Measurements from ENCODE around the gene GOLGA8R. TPM values are rescaled to one million over a fixed set of nuclear protein-coding genes. Genes with fewer than 3 reads are reported as not detected.
"Not testable (repeated sequence)": the region's sequence is repeated elsewhere in the genome, so short reads cannot be mapped to it uniquely, and the experiment has no call there.

The GOLGA8R gene
- polyA plus RNA-seq, 1 of the 3 experiments (the other 2 are of a cell fraction) = 0.76 TPM

DNA sequence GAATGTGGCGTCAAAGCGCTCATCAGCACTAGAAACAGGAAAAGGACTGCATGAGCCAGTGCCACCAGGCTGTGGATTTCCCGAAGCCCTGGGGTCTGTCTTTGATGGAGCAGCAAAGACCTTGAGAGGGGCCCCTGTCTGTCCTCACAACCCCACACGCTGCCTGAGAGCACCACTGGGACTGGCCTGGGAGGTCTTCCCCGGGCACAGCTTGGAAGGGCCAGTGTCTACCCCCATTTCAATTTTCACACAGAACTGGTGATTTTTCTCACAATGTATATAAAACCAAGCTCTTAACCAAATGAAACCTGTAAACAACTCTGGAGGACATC is 37.0 kb downstream of the GOLGA8R start:
- WGBS (ENCODE audit: low lambda C conversion rate) = no CpG with 5 or more reads among the region's 5 CpGs
- H3K9me2 ChIP-seq; H3K9me3 ChIP-seq; H3K4me2 ChIP-seq; H2AFZ ChIP-seq (ENCODE audit: low read depth); H3K36me3 ChIP-seq (replicated peaks in 1 of 2; ENCODE audit: control insufficient read depth in 1 of 2, insufficient read depth in 2 of 2, low read length in 1 of 2); H3K4me1 ChIP-seq (ENCODE audit: control insufficient read depth in 1 of 2, insufficient read depth in 2 of 2, low read depth in 1 of 2, low read length in 1 of 2); H3K9ac ChIP-seq; H4K20me1 ChIP-seq (ENCODE audit: insufficient read depth); H3K27ac ChIP-seq (ENCODE audit: low read depth in 2 of 2, low read length in 1 of 2); H3K27me3 ChIP-seq (ENCODE audit: insufficient read depth); H3F3A ChIP-seq (replicated peaks; ENCODE audit: insufficient read depth); H3K79me2 ChIP-seq (ENCODE audit: insufficient read depth); H3K4me3 ChIP-seq (ENCODE audit: low read depth in 2 of 2, low read length in 1 of 2); POLR2A ChIA-PET; DNase-seq; CTCF ChIA-PET: not testable (repeated sequence)

DNA sequence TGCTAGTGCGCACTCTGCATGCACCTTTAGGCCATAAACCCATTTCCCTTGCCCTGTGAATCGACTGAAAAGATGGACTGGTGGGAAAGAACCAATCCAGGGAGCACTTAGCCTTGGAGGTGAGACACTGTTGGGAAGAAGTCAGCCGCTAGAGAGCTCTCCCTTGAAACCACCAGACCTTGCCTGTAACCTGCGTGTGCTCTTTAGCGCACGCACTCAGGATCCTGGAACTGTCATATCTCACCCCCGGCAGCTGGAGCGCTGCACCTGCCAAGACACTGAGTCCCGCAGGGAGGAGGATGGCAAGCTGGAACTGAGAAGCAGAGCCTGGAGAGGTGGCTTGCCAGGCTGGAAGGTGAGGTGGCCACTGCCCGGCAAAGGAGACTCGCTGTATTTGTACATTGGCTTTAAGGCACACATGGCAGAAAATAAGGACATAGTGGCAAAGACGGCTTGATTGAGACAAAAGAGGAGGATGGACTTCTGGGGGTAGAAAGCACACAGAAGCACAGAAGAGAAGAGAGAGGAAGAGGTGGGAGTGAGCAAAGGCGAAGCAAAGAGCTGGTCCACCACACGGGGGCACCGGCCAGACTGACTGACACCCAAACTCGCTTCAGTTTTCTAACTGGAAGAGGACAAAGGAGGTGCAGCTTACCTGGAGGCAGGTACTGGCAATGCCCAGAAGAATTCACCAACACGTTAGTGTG is 37.5 kb downstream of the GOLGA8R start:
- H3K4me1 ChIP-seq (ENCODE audit: control insufficient read depth in 1 of 2, insufficient read depth in 2 of 2, low read depth in 1 of 2, low read length in 1 of 2); H3K9me3 ChIP-seq; H3K36me3 ChIP-seq (replicated peaks in 1 of 2; ENCODE audit: control insufficient read depth in 1 of 2, insufficient read depth in 2 of 2, low read length in 1 of 2); CTCF ChIA-PET; H3K9me2 ChIP-seq; DNase-seq; H3K9ac ChIP-seq; H3K27me3 ChIP-seq (ENCODE audit: insufficient read depth); H3K79me2 ChIP-seq (ENCODE audit: insufficient read depth); POLR2A ChIA-PET; H2AFZ ChIP-seq (ENCODE audit: low read depth); H3K27ac ChIP-seq (ENCODE audit: low read depth in 2 of 2, low read length in 1 of 2); H3K4me3 ChIP-seq (ENCODE audit: low read depth in 2 of 2, low read length in 1 of 2); H3K4me2 ChIP-seq; H3F3A ChIP-seq (replicated peaks; ENCODE audit: insufficient read depth); H4K20me1 ChIP-seq (ENCODE audit: insufficient read depth): not testable (repeated sequence)
- no CpG with 5 or more reads among the region's 17 CpGs for WGBS (ENCODE audit: low lambda C conversion rate)

DNA sequence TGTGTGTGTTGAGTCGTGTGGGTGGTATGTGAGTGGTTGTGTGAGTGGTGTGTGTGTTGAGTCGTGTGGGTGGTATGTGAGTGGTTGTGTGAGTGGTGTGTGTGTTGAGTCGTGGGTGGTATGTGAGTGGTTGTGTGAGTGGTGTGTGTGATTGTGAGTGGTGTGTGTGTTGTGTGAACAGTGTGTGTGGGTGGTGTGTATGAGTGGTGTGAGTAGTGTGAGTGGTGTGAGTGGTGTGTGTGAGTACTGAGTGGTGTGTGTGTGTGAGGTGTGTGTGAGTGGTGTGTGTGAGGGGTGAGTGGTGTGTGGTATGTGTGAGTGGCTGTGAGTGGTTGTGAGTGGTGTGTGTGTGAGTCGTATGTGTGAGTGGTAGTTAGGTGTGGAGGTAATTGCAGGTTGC is 38.2 kb downstream of the GOLGA8R start:
- DNase-seq; H3K4me1 ChIP-seq (ENCODE audit: control insufficient read depth in 1 of 2, insufficient read depth in 2 of 2, low read depth in 1 of 2, low read length in 1 of 2); H2AFZ ChIP-seq (ENCODE audit: low read depth); H3K9me3 ChIP-seq; H3K27ac ChIP-seq (ENCODE audit: low read depth in 2 of 2, low read length in 1 of 2); H3K36me3 ChIP-seq (replicated peaks in 1 of 2; ENCODE audit: control insufficient read depth in 1 of 2, insufficient read depth in 2 of 2, low read length in 1 of 2); H3K9ac ChIP-seq; POLR2A ChIA-PET; H3K79me2 ChIP-seq (ENCODE audit: insufficient read depth); H3K4me2 ChIP-seq; H4K20me1 ChIP-seq (ENCODE audit: insufficient read depth); CTCF ChIA-PET; H3F3A ChIP-seq (replicated peaks; ENCODE audit: insufficient read depth); H3K4me3 ChIP-seq (ENCODE audit: low read depth in 2 of 2, low read length in 1 of 2); H3K27me3 ChIP-seq (ENCODE audit: insufficient read depth); H3K9me2 ChIP-seq: not testable (repeated sequence)
- 31% methylated on average over 4 of the region's 4 CpGs for WGBS (ENCODE audit: low lambda C conversion rate)

DNA sequence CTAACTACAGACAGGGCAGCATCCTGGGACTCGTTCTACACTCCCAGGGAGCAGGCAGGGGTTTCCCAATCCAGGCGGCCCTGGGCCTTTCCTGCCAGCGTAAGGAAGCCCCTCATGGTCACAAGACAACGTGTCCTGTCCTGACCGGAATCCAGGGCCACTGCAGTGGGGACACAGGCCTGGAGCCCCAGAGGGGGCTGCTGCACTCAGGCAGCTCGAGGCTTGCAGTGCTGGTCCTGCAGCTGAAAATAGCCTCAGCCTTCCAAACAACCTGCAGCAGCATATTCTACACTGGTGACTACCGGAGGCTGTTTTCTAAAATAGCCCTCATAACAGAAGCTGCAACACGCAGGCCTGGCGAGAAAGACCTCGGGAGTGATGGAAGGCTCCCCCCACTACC is 39.2 kb downstream of the GOLGA8R start:
- H3K27ac ChIP-seq (ENCODE audit: low read depth in 2 of 2, low read length in 1 of 2); H3F3A ChIP-seq (replicated peaks; ENCODE audit: insufficient read depth); H3K36me3 ChIP-seq (replicated peaks in 1 of 2; ENCODE audit: control insufficient read depth in 1 of 2, insufficient read depth in 2 of 2, low read length in 1 of 2); H3K9me2 ChIP-seq; POLR2A ChIA-PET; H3K79me2 ChIP-seq (ENCODE audit: insufficient read depth); CTCF ChIA-PET; DNase-seq; H3K9me3 ChIP-seq; H3K4me2 ChIP-seq; H3K9ac ChIP-seq; H3K4me1 ChIP-seq (ENCODE audit: control insufficient read depth in 1 of 2, insufficient read depth in 2 of 2, low read depth in 1 of 2, low read length in 1 of 2); H3K4me3 ChIP-seq (ENCODE audit: low read depth in 2 of 2, low read length in 1 of 2); H4K20me1 ChIP-seq (ENCODE audit: insufficient read depth); H2AFZ ChIP-seq (ENCODE audit: low read depth); H3K27me3 ChIP-seq (ENCODE audit: insufficient read depth): not testable (repeated sequence)
- WGBS (ENCODE audit: low lambda C conversion rate) = no CpG with 5 or more reads among the region's 10 CpGs

DNA sequence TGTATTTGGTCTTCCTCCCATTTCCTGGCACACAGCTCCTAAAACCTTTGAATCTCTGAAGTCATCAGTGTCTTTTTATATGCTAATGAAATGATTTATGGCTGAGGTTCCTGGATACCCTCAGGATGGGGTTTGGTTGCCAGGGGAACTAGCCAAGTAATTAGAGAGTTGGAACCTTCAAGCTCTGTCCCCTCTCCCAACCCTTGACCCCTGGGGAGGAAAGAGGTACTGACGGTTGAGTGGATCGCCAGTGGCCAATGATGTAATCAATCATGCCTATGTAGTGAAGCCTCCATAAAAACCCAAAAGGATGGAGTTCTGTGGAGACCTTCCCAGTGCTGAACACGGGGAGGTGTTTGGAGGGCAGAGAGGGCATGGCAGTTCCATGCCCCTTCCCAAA is 45.8 kb downstream of the GOLGA8R start:
- H4K20me1 ChIP-seq (ENCODE audit: insufficient read depth); H3K9ac ChIP-seq; H3K36me3 ChIP-seq (replicated peaks in 1 of 2; ENCODE audit: control insufficient read depth in 1 of 2, insufficient read depth in 2 of 2, low read length in 1 of 2); H3K79me2 ChIP-seq (ENCODE audit: insufficient read depth); H3K9me3 ChIP-seq; H3K9me2 ChIP-seq; POLR2A ChIA-PET; H3F3A ChIP-seq (replicated peaks; ENCODE audit: insufficient read depth); H3K4me2 ChIP-seq; H3K27ac ChIP-seq (ENCODE audit: low read depth in 2 of 2, low read length in 1 of 2); H2AFZ ChIP-seq (ENCODE audit: low read depth); DNase-seq; H3K27me3 ChIP-seq (ENCODE audit: insufficient read depth); H3K4me3 ChIP-seq (ENCODE audit: low read depth in 2 of 2, low read length in 1 of 2); H3K4me1 ChIP-seq (ENCODE audit: control insufficient read depth in 1 of 2, insufficient read depth in 2 of 2, low read depth in 1 of 2, low read length in 1 of 2); CTCF ChIA-PET: not testable (repeated sequence)
- no CpG with 5 or more reads among the region's 3 CpGs for WGBS (ENCODE audit: low lambda C conversion rate)

DNA sequence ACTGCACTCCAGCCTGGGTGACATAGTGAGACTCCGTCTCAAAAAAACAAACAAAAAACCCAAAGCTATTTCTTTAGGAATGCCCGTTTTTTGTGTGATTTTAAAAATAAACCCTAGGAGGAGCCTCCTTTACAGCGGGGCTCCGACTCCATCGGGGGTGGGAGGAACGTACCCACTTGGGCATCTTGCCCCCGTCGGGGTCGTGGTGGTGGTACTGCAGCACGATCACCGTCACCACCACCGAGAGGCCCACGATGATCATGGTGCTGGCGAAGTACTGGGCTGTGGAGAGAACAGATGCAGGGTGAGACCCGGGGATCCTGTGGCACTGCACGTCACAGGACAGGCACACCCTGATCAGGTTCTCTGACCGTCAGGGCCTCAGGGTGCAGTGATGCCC is 46.8 kb downstream of the GOLGA8R start:
- POLR2A ChIA-PET; H3K9me3 ChIP-seq; H3K9ac ChIP-seq; H2AFZ ChIP-seq (ENCODE audit: low read depth); H3F3A ChIP-seq (replicated peaks; ENCODE audit: insufficient read depth); H3K4me3 ChIP-seq (ENCODE audit: low read depth in 2 of 2, low read length in 1 of 2); H4K20me1 ChIP-seq (ENCODE audit: insufficient read depth); H3K4me2 ChIP-seq; H3K79me2 ChIP-seq (ENCODE audit: insufficient read depth); H3K36me3 ChIP-seq (replicated peaks in 1 of 2; ENCODE audit: control insufficient read depth in 1 of 2, insufficient read depth in 2 of 2, low read length in 1 of 2); H3K4me1 ChIP-seq (ENCODE audit: control insufficient read depth in 1 of 2, insufficient read depth in 2 of 2, low read depth in 1 of 2, low read length in 1 of 2); H3K27me3 ChIP-seq (ENCODE audit: insufficient read depth); DNase-seq; H3K9me2 ChIP-seq; CTCF ChIA-PET: not testable (repeated sequence)
- 74% methylated on average over 11 of the region's 17 CpGs for WGBS (ENCODE audit: low lambda C conversion rate)
- H3K27ac ChIP-seq (ENCODE audit: low read depth in 2 of 2, low read length in 1 of 2) = peak overlapping the region in 1 of 2 experiments; percentile 58; a peak in 2 of 4 replicates

DNA sequence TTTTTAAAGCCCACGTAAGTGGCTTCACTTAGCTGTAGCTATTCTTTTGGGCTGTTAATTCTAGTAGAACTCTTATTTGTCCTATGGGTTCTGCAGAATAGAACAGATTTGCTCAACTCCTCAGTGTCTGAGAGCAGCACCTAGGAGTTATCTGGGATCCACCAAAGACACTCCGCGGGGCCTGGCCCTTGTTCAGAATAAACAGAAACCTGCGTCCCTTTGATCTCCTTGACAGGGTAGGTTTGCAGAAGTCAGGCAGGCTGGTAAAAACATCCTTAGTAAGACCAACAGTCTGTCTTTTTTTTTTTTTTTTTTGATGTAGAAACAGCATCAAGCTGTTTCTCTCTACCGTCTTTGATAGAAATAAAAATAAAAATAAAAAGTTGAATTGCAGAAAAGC is 52.7 kb downstream of the GOLGA8R start:
- H3K36me3 ChIP-seq (replicated peaks in 1 of 2; ENCODE audit: control insufficient read depth in 1 of 2, insufficient read depth in 2 of 2, low read length in 1 of 2); H3K27me3 ChIP-seq (ENCODE audit: insufficient read depth); DNase-seq; H3K79me2 ChIP-seq (ENCODE audit: insufficient read depth); H3K4me1 ChIP-seq (ENCODE audit: control insufficient read depth in 1 of 2, insufficient read depth in 2 of 2, low read depth in 1 of 2, low read length in 1 of 2); H3K4me3 ChIP-seq (ENCODE audit: low read depth in 2 of 2, low read length in 1 of 2); H4K20me1 ChIP-seq (ENCODE audit: insufficient read depth); POLR2A ChIA-PET; H3K9me2 ChIP-seq; H2AFZ ChIP-seq (ENCODE audit: low read depth); H3K4me2 ChIP-seq; CTCF ChIA-PET; H3K9me3 ChIP-seq; H3K27ac ChIP-seq (ENCODE audit: low read depth in 2 of 2, low read length in 1 of 2); H3F3A ChIP-seq (replicated peaks; ENCODE audit: insufficient read depth); H3K9ac ChIP-seq: not testable (repeated sequence)
- WGBS (ENCODE audit: low lambda C conversion rate) = 100% methylated on average over 1 of the region's 5 CpGs

All from SK-N-SH (cell line).